GM15510 (cell line): ENCODE measurements around the gene FKBP11.

Experiments
- POLR2A ChIP-seq: IDR thresholded peaks from 3 replicates; pipeline ENCODE4 v1.6.1; 2011; ENCODE audit warnings: borderline replicate concordance; ENCODE audit not compliant: insufficient read length; ENCODE audit errors: extremely low read depth

Gene FKBP11

DNA sequence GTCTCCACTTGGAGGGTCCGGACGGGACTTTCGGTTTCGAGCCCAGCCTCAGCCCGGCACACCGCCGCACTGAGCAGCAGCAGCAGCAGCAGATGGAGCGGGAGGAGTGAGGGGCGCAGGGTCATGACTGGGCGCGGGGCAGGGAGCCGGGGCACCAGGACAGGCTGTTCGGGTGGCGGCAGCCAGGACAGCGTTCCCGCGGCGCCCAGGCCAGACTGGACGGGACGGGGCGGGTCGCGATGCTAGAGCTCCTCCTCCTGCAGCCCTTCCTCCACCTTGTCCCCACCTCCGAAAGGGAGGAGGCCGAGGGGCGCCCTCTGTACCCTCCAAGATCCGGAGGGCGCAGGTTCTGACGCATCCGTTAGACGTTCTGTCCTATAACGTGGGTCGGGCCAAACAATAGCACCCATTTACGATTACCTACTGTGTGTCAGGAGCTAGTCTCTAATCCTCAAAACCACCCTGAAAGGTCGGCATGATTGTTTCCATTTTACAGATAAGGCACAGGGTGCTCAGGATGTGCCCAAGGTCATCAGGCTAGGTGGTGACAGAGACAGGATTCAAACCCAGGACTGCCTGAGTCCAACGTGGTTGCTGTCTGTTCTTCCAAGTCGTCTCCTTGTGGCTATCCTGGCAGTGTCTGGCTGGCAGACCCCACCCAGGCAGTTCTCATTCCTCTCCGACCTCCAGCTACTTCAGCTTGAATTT, at the start of gene FKBP11:
Gene FKBP11, minus strand, starts transcription at position 189 of the 708 bp plus-strand sequence. Its CDS starts 64 bp downstream, at position 125.
- TF ChIP-seq POLR2A = peak; percentile 81

DNA sequence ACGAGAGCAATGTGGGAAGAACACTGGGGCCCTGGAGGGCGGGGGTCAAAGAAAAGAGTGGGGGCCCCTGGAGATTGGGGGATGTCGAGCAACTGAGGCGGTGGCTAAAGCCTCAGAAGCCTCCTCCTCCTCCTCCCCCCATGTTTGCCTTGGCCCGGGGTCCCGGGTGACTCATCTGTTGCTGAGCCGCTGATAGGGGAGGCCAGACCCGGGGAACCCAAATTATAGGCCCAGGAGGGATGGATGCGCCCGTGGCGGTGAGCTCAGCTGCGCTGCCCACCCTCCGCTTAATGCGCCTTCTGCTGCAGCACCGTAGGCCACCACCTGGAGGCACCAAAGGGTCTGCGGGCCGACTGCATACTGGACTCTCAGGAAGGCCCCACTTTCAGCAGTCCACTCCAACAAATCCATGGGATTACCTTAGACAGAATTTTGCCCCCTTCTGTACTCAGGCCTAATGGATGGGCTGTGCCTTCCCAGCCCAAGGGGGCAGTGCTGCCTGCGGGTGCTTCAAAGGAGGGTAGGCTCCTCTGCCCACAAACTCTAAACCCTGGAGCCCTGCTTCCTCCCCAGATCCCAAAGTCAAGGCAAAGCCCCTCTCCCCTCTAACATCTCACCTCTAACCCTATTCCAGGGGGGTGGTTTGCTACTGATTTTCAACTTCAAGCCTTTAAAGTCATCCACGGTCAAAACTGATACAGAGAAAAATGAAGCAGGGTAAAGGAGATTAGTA, 48.8 kb upstream of the FKBP11 start:
- TF ChIP-seq POLR2A = no peak

DNA sequence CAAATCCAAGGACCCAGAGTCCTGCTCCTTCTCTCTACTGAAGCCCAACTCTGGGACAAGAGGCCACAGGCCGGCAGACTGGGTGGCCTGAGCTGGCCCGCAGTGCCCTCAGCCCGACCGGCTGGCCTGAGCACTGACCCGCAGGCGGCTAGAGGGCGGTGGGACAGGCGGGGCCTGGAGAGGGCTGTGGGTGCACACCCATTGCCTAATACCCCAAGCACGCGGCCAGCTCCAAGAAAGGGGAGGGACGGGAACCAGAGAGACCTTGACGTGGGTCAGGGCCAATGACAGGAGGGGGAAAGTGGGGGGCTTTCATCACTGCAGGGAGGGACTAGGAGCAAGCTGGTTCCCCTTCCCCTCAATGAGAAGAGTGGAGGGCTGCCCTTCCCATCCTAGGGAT, 48.2 kb upstream of the FKBP11 start:
- TF ChIP-seq POLR2A = no peak

GRCh38 chr12:48972952-48973483, 47.7 kb upstream of the FKBP11 start:
- no peak for TF ChIP-seq POLR2A

- no peak for TF ChIP-seq POLR2A
Observed at GRCh38 chr12:48972213-48972951, 47.1 kb upstream of the FKBP11 start.

DNA sequence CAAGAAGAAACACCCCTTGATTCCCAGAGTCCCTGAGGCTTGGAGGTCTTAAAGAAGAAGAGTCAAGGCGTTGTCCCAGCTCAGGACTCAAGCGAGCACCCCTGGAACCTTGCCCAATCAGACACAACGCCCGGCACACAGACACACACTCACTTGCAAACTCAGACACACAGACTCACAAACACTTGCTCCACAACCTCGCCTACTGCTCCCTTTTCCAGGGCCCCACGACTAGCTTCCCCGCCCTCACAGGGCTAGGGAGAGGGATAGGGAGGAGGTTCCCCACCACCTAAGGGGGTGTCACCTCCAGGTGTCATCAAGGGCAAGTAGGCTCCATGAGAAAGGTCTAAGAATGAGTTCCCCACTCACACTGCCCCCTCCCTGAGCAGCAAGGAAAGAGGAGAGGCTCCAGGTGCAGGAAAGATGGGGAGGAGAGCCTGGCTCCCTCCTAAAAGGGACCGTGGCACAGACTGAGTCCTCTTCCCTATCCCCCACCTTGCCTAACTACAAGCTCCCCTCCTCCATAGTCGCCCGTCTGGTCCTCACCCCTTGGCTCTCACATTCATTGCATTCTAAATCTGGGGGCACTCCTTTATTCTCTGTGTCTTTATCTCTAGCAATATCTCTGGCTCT, 45.5 kb upstream of the FKBP11 start:
- no peak for TF ChIP-seq POLR2A

DNA sequence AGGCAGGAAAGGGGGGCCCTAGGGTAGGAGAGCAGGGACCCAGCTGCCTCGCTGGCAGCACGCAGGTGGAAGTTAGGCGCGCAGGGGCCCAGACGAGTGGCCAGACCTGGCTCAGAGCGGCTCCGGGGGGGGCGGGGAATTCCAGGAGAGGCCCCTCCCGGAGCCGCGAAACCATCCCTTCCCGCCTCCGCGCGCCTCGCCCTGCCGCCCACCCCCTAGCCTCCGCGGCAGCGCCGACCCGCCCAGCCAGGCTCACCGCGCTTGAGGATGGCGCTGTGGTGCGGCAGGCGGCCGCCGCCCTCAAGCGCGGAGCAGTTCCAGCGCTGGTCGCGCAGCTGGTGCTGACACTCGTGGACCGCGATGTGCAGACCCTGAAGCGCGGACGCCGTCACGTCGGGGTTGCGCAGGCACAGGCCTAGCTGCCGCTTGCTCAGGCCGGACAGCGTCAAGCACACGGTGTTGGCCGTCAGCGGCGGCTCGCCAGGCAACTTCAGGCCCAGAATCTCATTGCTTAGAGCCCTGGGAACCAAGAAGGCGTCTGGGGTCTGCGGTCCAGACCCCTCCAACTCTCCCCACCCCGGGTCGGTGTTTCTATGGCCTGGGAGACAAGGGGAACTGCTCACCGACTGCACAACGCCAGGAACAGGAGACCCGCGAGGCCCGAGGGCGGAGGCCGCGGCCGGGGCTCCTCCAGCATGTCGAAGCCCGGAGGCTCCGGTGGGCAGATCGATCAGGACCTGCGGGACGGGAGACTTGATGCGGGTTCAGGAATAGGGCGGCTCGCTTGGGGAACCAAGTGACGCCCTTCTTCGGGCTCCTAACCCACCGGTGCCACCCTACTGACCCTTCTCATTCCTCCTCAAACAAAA, 44.8 kb upstream of the FKBP11 start:
- TF ChIP-seq POLR2A = no peak

DNA sequence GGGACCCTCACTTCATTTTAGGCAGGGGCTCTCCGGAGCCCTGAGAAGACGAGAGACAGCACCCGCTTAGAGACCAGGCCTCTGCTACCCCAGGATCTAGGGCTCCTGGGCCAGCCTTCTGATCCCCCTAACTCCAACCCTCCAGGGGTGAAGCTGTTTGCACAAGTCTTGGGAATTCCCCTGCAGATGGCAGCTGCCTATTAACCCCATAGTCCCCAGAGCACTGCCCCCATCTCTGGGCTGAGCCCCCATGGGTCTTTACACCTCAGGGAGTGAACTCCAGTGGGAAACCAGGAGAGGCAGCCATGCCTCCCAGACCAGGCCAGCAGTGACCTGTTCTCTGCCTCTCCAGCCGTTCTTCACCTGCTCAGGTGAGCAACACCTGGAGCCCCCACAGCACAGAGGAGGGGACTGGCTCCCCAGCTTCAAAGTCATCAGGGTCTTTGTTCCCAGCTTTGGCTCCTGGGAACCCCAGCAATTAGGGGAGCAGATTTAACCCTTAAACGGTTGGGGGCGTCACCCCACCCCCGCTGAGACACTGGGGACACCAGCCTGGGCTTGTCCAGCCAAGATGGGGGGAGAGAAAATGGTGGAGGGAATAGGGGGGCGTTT, 44.0 kb upstream of the FKBP11 start:
- no peak for TF ChIP-seq POLR2A

DNA sequence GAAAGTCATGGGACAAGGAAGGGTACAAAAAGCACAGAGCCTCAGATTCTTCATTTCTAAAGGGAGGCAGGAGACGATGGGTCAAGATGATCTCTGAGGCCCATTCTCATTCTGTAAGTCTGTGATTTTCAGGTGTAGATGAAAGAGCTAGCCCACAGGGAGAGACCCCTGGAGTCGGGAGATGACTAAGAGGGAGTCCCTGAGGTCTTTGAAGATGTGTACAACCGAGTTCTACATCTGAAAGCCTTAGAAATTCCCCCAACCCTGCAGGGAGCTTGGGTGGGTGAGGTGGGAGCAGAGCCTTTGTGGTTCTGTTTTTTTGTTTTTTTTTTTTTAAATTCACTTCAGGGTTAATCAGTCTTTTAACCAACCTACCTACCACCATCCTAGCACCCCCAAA, 43.2 kb upstream of the FKBP11 start:
- no peak for TF ChIP-seq POLR2A

- TF ChIP-seq POLR2A = no peak
Observed at GRCh38 chr12:48967991-48968390, 42.7 kb upstream of the FKBP11 start.

GRCh38 chr12:48966177-48966895, 41.0 kb upstream of the FKBP11 start:
- TF ChIP-seq POLR2A = no peak

DNA sequence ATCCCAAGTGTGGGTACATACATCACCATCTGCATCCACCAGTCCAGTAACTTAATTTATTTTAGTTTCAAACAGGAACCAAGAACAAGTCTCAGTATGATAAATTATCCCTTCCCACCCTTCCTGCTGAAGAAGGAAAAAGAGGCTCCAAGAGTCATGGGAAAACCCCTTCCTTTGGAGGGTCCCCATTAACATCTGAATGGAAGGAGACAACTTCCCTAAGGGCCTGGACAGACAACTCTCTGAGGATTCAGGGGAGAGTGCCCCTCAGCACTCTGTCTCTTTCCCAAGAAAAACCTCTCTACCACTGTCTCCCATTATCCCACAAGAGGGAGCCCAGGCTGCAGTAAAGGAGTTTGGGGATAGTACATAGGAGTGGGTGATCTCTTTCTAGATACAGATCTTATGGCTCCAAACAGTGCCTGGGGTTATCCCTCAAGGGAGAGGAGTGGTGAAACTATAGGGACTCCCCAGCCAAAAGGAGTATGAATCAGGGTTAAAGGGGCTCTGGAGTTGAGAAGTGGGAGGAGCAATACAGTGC, 40.1 kb upstream of the FKBP11 start:
- TF ChIP-seq POLR2A = no peak
